Mammary epithelial cell (primary cell): ENCODE results near the gene UCP3.

Experiments used
- CTCF ChIP-seq, 2 donors: IDR thresholded peaks in 1 of 2; conservative IDR thresholded peaks in 1 of 2; 2 replicates each; pipeline ENCODE4 v1.5.1; 2011 to 2012; ENCODE audit warnings: inconsistent platforms in 2 of 2, low read length in 2 of 2, mild to moderate bottlenecking in 2 of 2, control low read depth in 1 of 2, low read depth in 1 of 2; ENCODE audit not compliant: insufficient read depth in 1 of 2; ENCODE audit errors: extremely low read depth in 1 of 2
- EZH2 ChIP-seq: IDR thresholded peaks from 2 replicates; pipeline ENCODE4 v1.6.1; 2012; ENCODE audit warnings: low read length, inconsistent platforms, borderline replicate concordance

GRCh38 chr11:73965764-73966121 lies 43.1 kb downstream of the UCP3 start:
- TF ChIP-seq CTCF (conservative IDR thresholded peaks at IDR 0.05 in 1 of 2, IDR thresholded peaks at IDR 0.05 in 1 of 2; ENCODE audit: extremely low read depth in 1 of 2, insufficient read depth in 1 of 2, low read depth in 1 of 2, low read length in 2 of 2) (no peak), EZH2 (no peak)
